CD4-positive, alpha-beta T cell (primary cell): Measurements from ENCODE around the gene PTGES3L. TPM values are rescaled to one million over a fixed set of nuclear protein-coding genes. Genes with fewer than 3 reads are reported as not detected.

ENCODE experiments used
- ATAC-seq: fragments of 200-7000 bp; cut with Tn5 transposase; one replicate; pipeline ENCODE4 v1.10.0; 2022; ENCODE audit warnings: mild to moderate bottlenecking; ENCODE audit not compliant: poor library complexity
- CTCF ChIA-PET: fragments of 350-600 bp; sonication (Branson Sonifier 250); formaldehyde crosslinking; loops from one replicate; lab custom pipeline; 2021; ENCODE audit warnings: antibody characterized with exemption, inconsistent platforms; lab: Charles Lee
- POLR2A ChIA-PET: fragments of 350-600 bp; sonication (Branson Sonifier 250); formaldehyde crosslinking; loops from one replicate; lab custom pipeline; 2021; ENCODE audit warnings: antibody characterized with exemption, inconsistent platforms; lab: Charles Lee
- DNase-seq, 14 experiments: peaks; one replicate each; pipeline ENCODE4 v3.0.0-alpha.2; 2013 to 2020; ENCODE audit warnings: mixed read lengths in 2 of 14
- H3K27ac ChIP-seq, 2 donors: one replicate each; pipeline versions ENCODE4 v1.5.1 to v1.7.0; 2013; ENCODE audit warnings: low read length in 2 of 2, low read depth in 1 of 2, mild to moderate bottlenecking in 1 of 2
- H3K27me3 ChIP-seq, 2 experiments: 1 replicate in 1 of 2; 2 replicates in 1 of 2; pipeline versions ENCODE4 v1.6.1 to v1.7.0; 2013; ENCODE audit warnings: low read length in 2 of 2, control low read depth in 1 of 2, mild to moderate bottlenecking in 1 of 2, moderate library complexity in 1 of 2; ENCODE audit not compliant: insufficient read depth in 2 of 2, control insufficient read depth in 1 of 2
- H3K36me3 ChIP-seq: one replicate; pipeline ENCODE4 v1.6.1; 2013; ENCODE audit warnings: low read length, control low read depth; ENCODE audit not compliant: insufficient read depth
- H3K4me1 ChIP-seq: one replicate; pipeline ENCODE4 v1.6.1; 2013; ENCODE audit warnings: low read length, control low read depth; ENCODE audit not compliant: insufficient read depth
- H3K4me3 ChIP-seq: one replicate; pipeline ENCODE4 v1.5.1; 2013; ENCODE audit warnings: mild to moderate bottlenecking, low read length, moderate library complexity
- H3K9me3 ChIP-seq, 2 experiments: 1 replicate in 1 of 2; 2 replicates in 1 of 2; pipeline versions ENCODE4 v1.6.1 to v1.7.0; 2013; ENCODE audit warnings: low read length in 2 of 2, mild to moderate bottlenecking in 2 of 2, control low read depth in 1 of 2, moderate library complexity in 1 of 2; ENCODE audit not compliant: control insufficient read depth in 1 of 2, insufficient read depth in 1 of 2
- H3K27ac Mint-ChIP-seq: one replicate; pipeline ENCODE4 v1.8.0; 2020; ENCODE audit warnings: mixed read lengths
- H3K27me3 Mint-ChIP-seq: one replicate; pipeline ENCODE4 v1.8.0; 2021; ENCODE audit warnings: mixed read lengths
- H3K36me3 Mint-ChIP-seq: one replicate; pipeline ENCODE4 v1.8.0; 2021; ENCODE audit warnings: low read depth, mixed read lengths
- H3K4me1 Mint-ChIP-seq: one replicate; pipeline ENCODE4 v1.8.0; 2021; ENCODE audit warnings: low read depth, mixed read lengths
- H3K4me3 Mint-ChIP-seq: one replicate; pipeline ENCODE4 v1.8.0; 2020; ENCODE audit warnings: mild to moderate bottlenecking, mixed read lengths
- H3K9me3 Mint-ChIP-seq: one replicate; pipeline ENCODE4 v1.8.0; 2020; ENCODE audit warnings: mixed read lengths
- intact Hi-C, 2 experiments: fragments of 100-400 bp; cut with DNase I in 1 of 2; cut with micrococcal nuclease in 1 of 2; formaldehyde crosslinking; loops; one replicate each; pipeline versions ENCODE4 v1.15.1 to v1.9.0; 2023 to 2025; cut with DNase I, micrococcal nuclease
- total RNA-seq, 174 experiments: library from RNA in 2 of 174; stranded (reverse) in 2 of 174; gene quantifications; one replicate each; pipeline ENCODE4 v1.2.3 and lab custom pipeline; 2021 to 2026
- TF ChIP-seq, protein P1 (sequence below): fragments of 200-600 bp; IDR thresholded peaks from one replicate; pipeline ENCODE4 v1.8.0; 2022; ENCODE audit warnings: antibody characterized with exemption, mild to moderate bottlenecking

PTGES3L gene
- total RNA-seq, 2 experiments from 2014 or later: 0.20 TPM; not detected in 1

DNA sequence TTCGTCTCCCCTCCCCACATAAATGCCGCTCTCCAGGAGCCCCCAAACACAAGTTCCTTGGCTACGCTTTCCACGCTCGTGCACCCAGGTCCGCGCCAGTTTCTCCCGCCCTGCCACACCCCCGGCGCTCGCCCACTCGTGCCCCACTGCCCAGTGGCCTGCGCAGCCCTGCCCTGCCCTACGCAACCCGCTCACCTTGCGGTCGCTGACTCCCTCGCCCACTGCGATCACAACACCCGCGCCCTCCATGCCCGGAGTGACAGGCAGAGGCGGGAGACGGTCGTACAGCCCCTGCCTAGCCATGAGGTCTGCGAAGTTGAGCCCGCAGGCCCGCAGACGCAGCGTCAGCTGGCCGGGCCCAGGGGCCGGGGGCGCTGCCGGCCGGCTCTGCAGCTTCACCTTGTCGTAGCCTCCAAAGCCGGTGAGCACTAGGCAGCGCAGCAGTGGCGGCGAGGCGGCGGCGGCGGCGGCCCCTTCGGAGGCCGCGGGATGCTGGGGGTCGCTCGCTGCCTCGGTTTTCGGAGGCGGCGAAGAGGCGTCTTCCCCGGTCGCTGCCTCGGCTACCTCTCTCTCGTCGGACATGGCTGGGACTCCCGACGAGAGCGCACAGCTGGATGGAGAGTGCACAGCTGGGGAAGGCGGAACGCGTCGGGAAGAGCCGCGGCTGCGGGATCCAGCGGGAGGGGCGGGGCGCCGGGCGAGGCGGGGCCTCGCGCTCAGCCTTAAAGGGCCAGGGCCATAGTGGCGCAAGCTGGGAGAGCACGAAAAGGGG, 42.0 kb upstream of the PTGES3L start, which contains the start of gene VAT1:
TSS of gene VAT1 (minus strand) at position 645 of the 772 bp plus-strand sequence. CDS start at position 582, 63 bp downstream.
- H3K27ac Mint-ChIP-seq: peak within 1 kb of the TSS; percentile 70
- POLR2A ChIA-PET: interaction anchor here (0.5 to 4.1 kb wide), 9 partner anchors 15 to 348 kb away, joined by 3 to 24 read pairs (median 5); partner anchors contain the start of genes IFI35, NBR1, RPL27 and TMEM106A
- no peaks in the 10 kb centered on the region for H3K9me3 Mint-ChIP-seq
- ATAC-seq (peak; percentile 45), DNase-seq (peak; percentile 30 to 81 (median 58))
- Histone ChIP-seq H3K27me3 (no peaks in the 10 kb centered on the region), H3K36me3 (no peaks in the 10 kb centered on the region), H3K4me1 (peaks cover 56% of the 10 kb centered on the region), H3K27ac (peak within 1 kb of the TSS in 1 of 2 donors; percentile 9), H3K4me3 (peak within 1 kb of the TSS; percentile 78), H3K9me3 (no peaks in the 10 kb centered on the region)
- peak within 1 kb of the TSS; percentile 93 for H3K4me3 Mint-ChIP-seq
- TF ChIP-seq, protein P1, sequence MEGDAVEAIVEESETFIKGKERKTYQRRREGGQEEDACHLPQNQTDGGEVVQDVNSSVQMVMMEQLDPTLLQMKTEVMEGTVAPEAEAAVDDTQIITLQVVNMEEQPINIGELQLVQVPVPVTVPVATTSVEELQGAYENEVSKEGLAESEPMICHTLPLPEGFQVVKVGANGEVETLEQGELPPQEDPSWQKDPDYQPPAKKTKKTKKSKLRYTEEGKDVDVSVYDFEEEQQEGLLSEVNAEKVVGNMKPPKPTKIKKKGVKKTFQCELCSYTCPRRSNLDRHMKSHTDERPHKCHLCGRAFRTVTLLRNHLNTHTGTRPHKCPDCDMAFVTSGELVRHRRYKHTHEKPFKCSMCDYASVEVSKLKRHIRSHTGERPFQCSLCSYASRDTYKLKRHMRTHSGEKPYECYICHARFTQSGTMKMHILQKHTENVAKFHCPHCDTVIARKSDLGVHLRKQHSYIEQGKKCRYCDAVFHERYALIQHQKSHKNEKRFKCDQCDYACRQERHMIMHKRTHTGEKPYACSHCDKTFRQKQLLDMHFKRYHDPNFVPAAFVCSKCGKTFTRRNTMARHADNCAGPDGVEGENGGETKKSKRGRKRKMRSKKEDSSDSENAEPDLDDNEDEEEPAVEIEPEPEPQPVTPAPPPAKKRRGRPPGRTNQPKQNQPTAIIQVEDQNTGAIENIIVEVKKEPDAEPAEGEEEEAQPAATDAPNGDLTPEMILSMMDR: no peak
- H3K36me3 Mint-ChIP-seq: no peaks in the 10 kb centered on the region
- peaks cover 50% of the 10 kb centered on the region for H3K4me1 Mint-ChIP-seq
- intact Hi-C loops: loop anchor here (1.0 to 10.0 kb wide), 6 partner anchors 15 to 365 kb away; partner anchors contain the start of genes IFI35 (in 2 of the 2), BRCA1 (in 1 of the 2), RPL27 (in 1 of the 2) and TMEM106A (in 1 of the 2)
- H3K27me3 Mint-ChIP-seq: no peaks in the 10 kb centered on the region
- CTCF ChIA-PET: interaction anchor here (1.4 kb wide), 1 partner anchor 24 kb away, joined by 4 read pairs; the partner anchor contains the start of gene RPL27

DNA sequence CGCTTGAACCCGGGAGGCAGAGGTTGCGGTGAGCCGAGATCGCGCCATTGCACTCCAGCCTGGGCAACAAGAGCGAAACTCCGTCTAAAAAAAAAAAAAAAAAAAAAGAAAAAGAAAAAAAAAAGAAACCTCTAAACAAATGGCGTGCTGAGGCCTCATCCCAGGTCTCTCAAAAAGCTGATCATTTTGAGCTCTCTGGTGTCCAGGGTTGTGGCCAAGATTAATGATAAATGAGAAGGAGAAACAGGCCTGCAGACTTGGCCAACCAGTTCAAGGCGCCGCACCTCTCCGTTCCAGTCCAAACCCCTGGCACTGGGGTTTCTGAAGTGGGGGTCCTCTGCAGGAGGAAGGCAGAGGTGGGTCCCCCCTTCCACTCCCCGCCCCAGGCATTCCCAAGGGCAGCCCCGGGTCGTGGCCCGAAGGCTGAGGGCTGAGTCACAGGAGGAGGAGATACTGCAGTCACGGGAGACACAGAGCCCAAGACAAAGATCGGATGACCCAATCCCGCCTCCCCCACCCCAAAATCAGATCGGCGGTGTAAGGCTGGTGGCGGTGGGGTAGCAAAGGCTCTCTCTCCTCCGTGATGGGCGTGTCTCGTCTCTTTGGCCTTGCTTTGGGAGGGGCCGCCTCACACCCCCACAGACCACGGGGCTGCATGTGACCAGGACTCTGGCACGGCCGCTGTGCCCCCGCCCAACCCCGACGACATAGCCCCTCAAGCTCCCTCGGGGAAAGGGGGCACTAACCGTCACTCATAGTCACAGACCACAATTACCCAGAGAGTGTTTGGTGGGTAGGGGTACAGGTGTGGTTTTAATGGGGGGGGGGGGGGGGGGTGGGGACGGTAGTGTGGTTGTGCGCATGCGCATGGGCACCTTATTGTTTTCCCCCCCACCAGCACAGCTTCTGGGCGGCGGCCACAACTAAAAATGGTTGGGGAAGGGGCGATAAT, 41.2 kb upstream of the PTGES3L start:
- CTCF ChIA-PET: interaction anchor here (1.4 kb wide), 1 partner anchor 23 kb away, joined by 4 read pairs; the partner anchor contains the start of gene RPL27
- Histone ChIP-seq H3K4me3 (peak overlapping the region; percentile 78), H3K4me1 (peaks cover 56% of the 10 kb centered on the region), H3K27me3 (no peaks in the 10 kb centered on the region), H3K27ac (peak overlapping the region in 1 of 2 donors; percentile 9), H3K36me3 (peaks cover 5% of the 10 kb centered on the region), H3K9me3 (no peaks in the 10 kb centered on the region)
- intact Hi-C loops: loop anchor here (2.0 to 10.0 kb wide), 5 partner anchors 14 to 366 kb away; partner anchors contain the start of genes IFI35 (in 2 of the 2), BRCA1 (in 1 of the 2) and TMEM106A (in 1 of the 2)
- peak overlapping the region; percentile 93 for H3K4me3 Mint-ChIP-seq
- peaks cover 6% of the 10 kb centered on the region for H3K36me3 Mint-ChIP-seq
- no peaks in the 10 kb centered on the region for H3K27me3 Mint-ChIP-seq
- H3K9me3 Mint-ChIP-seq: no peaks in the 10 kb centered on the region
- ATAC-seq: no peak
- H3K27ac Mint-ChIP-seq: peak overlapping the region; percentile 70
- POLR2A ChIA-PET: interaction anchor here (1.1 to 4.1 kb wide), 7 partner anchors 15 to 347 kb away, joined by 4 to 24 read pairs (median 9); partner anchors contain the start of genes IFI35, RPL27 and TMEM106A
- TF ChIP-seq, protein P1: no peak
- H3K4me1 Mint-ChIP-seq: peaks cover 50% of the 10 kb centered on the region
- peak in 11 of 14 experiments; percentile 20 to 76 (median 37) for DNase-seq
